HG03575 (cell line): ENCODE results near the gene TRPV6.

Experiments used
- ATAC-seq: cut with Tn5 transposase; IDR thresholded peaks from one replicate; pipeline ENCODE4 v1.9.1; 2021; ENCODE audit not compliant: unreplicated experiment, insufficient number of reproducible peaks, low FRiP score; ENCODE audit errors: extremely low read depth

TRPV6 gene

GRCh38 chr7:142885311-142886230, at the start of gene TRPV6:
TRPV6 (minus strand) TSS chr7:142885745.
- ATAC-seq = no peak

- no peak for ATAC-seq
Observed at GRCh38 chr7:142934056-142934455, 48.5 kb upstream of the TRPV6 start.

- no peak for ATAC-seq
Observed at GRCh38 chr7:142933624-142934023, 48.1 kb upstream of the TRPV6 start, which contains the start of gene TRPV5. TRPV5 (minus strand) TSS chr7:142933746; CDS start chr7:142933459, 287 bp downstream.

GRCh38 chr7:142933092-142933475, 47.5 kb upstream of the TRPV6 start:
- ATAC-seq = no peak

GRCh38 chr7:142932386-142933091, 47.0 kb upstream of the TRPV6 start:
- no peak for ATAC-seq

GRCh38 chr7:142930126-142930730, 44.7 kb upstream of the TRPV6 start:
- ATAC-seq = no peak

GRCh38 chr7:142927949-142928348, 42.4 kb upstream of the TRPV6 start:
- ATAC-seq = no peak

- ATAC-seq = no peak
Observed at GRCh38 chr7:142927085-142927745, 41.7 kb upstream of the TRPV6 start.

- no peak for ATAC-seq
Observed at GRCh38 chr7:142925413-142925812, 39.9 kb upstream of the TRPV6 start.

- no peak for ATAC-seq
Observed at GRCh38 chr7:142923391-142923790, 37.8 kb upstream of the TRPV6 start.

GRCh38 chr7:142919656-142920055, 34.1 kb upstream of the TRPV6 start:
- ATAC-seq = no peak

GRCh38 chr7:142918901-142919300, 33.4 kb upstream of the TRPV6 start:
- ATAC-seq = no peak

GRCh38 chr7:142917447-142917846, 31.9 kb upstream of the TRPV6 start:
- no peak for ATAC-seq

- no peak for ATAC-seq
Observed at GRCh38 chr7:142916508-142916907, 31.0 kb upstream of the TRPV6 start.

- ATAC-seq = no peak
Observed at GRCh38 chr7:142915315-142915714, 29.8 kb upstream of the TRPV6 start.

- ATAC-seq = no peak
Observed at GRCh38 chr7:142914121-142914520, 28.6 kb upstream of the TRPV6 start.

- ATAC-seq = no peak
Observed at GRCh38 chr7:142913566-142913965, 28.0 kb upstream of the TRPV6 start.

GRCh38 chr7:142913051-142913450, 27.5 kb upstream of the TRPV6 start:
- no peak for ATAC-seq

- no peak for ATAC-seq
Observed at GRCh38 chr7:142910481-142910880, 24.9 kb upstream of the TRPV6 start.
